ENCODE measurements around the gene TM9SF3.

DNA sequence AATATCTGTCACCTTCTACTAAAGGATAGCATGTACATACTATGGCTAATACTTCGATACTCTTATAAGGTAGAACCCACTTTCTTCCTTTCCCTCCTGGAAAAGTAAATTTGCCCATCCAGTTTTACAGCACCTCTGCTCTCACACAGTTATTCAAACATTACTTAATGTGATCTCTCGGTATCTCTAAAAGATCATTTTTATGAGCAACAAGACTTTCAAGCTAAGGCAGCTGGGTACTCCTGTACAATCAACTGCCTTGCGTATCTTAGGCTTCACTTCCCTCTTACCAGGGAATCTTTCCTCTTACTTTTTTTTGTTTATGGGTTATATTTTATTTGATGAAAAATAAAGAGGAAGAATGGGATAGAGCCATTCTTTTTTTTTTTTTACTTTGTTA, 46.6 kb downstream of the TM9SF3 start:
- TF ChIP-seq, protein P1, sequence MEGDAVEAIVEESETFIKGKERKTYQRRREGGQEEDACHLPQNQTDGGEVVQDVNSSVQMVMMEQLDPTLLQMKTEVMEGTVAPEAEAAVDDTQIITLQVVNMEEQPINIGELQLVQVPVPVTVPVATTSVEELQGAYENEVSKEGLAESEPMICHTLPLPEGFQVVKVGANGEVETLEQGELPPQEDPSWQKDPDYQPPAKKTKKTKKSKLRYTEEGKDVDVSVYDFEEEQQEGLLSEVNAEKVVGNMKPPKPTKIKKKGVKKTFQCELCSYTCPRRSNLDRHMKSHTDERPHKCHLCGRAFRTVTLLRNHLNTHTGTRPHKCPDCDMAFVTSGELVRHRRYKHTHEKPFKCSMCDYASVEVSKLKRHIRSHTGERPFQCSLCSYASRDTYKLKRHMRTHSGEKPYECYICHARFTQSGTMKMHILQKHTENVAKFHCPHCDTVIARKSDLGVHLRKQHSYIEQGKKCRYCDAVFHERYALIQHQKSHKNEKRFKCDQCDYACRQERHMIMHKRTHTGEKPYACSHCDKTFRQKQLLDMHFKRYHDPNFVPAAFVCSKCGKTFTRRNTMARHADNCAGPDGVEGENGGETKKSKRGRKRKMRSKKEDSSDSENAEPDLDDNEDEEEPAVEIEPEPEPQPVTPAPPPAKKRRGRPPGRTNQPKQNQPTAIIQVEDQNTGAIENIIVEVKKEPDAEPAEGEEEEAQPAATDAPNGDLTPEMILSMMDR (IDR thresholded peaks at IDR 0.05), result no peak
- no peak for TF ChIP-seq EZH2 (IDR thresholded peaks at IDR 0.05; ENCODE audit: borderline replicate concordance, insufficient read depth, low read depth, low read length, poor library complexity, severe bottlenecking)
